ENCODE results near the gene MAPK7. TPM values are rescaled to one million over a fixed set of nuclear protein-coding genes. Genes with fewer than 3 reads are reported as not detected.

The MAPK7 gene
- polyA plus RNA-seq, 2 of the 4 experiments (the other 2 are of a cell fraction), result 7.2 to 25.8 TPM

DNA sequence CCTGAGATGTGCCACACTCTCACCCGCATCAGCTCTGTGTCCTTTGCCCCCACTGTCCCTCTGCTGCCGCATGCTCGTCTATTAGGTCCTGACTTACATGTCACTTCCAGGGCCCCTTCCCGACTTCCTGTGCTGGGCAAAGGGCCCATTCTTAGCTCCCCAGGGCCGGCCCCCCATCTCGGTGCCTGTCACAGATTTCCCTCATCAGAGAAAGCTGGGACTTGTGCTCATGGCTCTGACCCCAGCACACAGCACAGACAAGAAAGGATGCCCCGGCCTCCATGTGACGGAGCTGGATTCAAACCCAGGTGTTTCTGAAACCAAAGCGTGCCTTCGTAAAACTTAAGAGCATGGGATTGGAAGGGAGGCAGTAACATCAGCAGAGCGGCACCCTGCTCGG, 5.9 kb upstream of the MAPK7 start (continued):
- TF ChIP-seq, protein P1, sequence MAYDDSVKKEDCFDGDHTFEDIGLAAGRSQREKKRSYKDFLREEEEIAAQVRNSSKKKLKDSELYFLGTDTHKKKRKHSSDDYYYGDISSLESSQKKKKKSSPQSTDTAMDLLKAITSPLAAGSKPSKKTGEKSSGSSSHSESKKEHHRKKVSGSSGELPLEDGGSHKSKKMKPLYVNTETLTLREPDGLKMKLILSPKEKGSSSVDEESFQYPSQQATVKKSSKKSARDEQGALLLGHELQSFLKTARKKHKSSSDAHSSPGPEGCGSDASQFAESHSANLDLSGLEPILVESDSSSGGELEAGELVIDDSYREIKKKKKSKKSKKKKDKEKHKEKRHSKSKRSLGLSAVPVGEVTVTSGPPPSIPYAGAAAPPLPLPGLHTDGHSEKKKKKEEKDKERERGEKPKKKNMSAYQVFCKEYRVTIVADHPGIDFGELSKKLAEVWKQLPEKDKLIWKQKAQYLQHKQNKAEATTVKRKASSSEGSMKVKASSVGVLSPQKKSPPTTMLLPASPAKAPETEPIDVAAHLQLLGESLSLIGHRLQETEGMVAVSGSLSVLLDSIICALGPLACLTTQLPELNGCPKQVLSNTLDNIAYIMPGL (CRISPR knock-in tag; IDR thresholded peaks at IDR 0.05; ENCODE audit: borderline replicate concordance), result no peak

DNA sequence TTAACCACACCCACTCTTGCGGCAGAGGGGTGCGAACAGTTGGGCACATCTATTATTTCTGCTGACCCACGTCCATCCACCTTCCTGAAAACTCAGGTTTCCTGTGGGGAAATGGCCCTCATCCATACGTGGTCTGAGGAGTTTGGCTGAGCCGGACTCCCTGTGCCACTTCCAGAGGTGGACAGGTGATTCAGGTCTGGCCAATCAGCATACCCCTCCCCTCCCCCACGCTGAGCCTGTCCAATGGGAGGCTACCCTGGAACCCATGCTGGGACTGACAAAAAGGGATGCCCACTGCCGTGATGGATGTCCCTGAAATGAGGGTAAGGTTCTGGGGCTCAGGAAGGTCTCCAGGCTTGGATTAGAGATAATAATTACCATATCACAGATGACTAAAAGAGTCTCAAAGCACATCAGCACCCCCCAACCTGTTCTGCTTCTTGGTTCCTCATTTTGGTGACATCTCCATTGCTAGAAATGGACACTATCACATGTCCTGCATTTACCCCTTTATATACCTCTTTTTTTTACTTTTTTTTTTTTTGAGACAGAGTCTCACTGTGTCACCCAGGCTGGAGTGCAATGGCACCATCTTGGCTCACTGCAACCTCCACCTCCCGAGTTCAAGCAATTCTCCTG, 5.3 kb upstream of the MAPK7 start:
- H3K4me2 ChIP-seq, result no peak overlapping the region
- H3K4me3 ChIP-seq, result no peak overlapping the region
- FAIRE-seq (no peak), ATAC-seq (no peak), DNase-seq (ENCODE audit: low read depth in 1 of 2, low spot score in 1 of 2) (no peak)
- ChIA-PET POLR2A (no interaction called here), CTCF (interaction anchor here (1.1 to 12.3 kb wide), 3 partner anchors 9 to 74 kb away, joined by 5 to 148 read pairs (median 20); partner anchors contain the start of gene B9D1)
- 82% methylated on average over 8 of the region's 8 CpGs for WGBS (ENCODE audit: missing lambda C conversion rate)
- H3K4me1 ChIP-seq, result peaks cover 22% of the 10 kb centered on the region
- H3K27ac ChIP-seq, result no peak overlapping the region
- no peaks in the 10 kb centered on the region for H3K9me3 ChIP-seq
- TF ChIP-seq CBX8 (IDR thresholded peaks at IDR 0.05), result no peak
- no peak for TF ChIP-seq CBX2 (IDR thresholded peaks at IDR 0.05; ENCODE audit: borderline replicate concordance, low read depth)
- TF ChIP-seq EP300 (IDR thresholded peaks at IDR 0.05), result no peak
- TF ChIP-seq HDAC2 (IDR thresholded peaks at IDR 0.05), result no peak
- no peak for TF ChIP-seq FOSB (CRISPR knock-in tag; IDR thresholded peaks at IDR 0.05)
- no peak for TF ChIP-seq TP53 (CRISPR knock-in tag; IDR thresholded peaks at IDR 0.05)
- TF ChIP-seq RCOR1 (IDR thresholded peaks at IDR 0.05; ENCODE audit: low read depth, low read length), result no peak
- TF ChIP-seq MAFK (IDR thresholded peaks at IDR 0.05; ENCODE audit: partially characterized antibody), result no peak
- no peak for TF ChIP-seq EHMT2 (IDR thresholded peaks at IDR 0.05; ENCODE audit: low read depth)
- no peak for TF ChIP-seq FOXS1 (CRISPR knock-in tag; IDR thresholded peaks at IDR 0.05)
- TF ChIP-seq ESRRA (IDR thresholded peaks at IDR 0.05; ENCODE audit: borderline replicate concordance, low read length), result no peak

DNA sequence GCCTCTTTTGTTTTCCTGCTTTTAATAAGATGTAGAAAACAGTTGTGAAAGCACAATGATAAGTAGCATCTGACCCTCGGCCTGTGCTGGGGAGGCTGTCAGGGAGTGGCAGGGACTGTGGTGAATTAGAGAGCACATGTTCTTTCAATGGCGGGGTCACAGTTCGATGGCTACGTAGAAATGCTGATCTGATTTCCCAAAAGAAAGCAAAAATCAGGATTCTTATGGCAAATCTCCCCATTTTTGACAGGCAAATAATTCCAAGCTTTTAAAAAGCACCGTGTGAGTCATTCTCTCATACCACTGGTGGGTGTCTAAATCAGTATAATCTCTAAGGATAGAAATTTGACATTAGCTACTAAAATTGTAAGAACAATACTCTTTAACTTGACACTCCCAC, 4.2 kb upstream of the MAPK7 start:
- peak; percentile 23 for FAIRE-seq
- Histone ChIP-seq H3K4me2 (no peak overlapping the region), H3K27ac (no peak overlapping the region), H3K4me1 (peaks cover 12% of the 10 kb centered on the region), H3K4me3 (no peak overlapping the region), H3K9me3 (no peaks in the 10 kb centered on the region)
- TF ChIP-seq, protein P2, sequence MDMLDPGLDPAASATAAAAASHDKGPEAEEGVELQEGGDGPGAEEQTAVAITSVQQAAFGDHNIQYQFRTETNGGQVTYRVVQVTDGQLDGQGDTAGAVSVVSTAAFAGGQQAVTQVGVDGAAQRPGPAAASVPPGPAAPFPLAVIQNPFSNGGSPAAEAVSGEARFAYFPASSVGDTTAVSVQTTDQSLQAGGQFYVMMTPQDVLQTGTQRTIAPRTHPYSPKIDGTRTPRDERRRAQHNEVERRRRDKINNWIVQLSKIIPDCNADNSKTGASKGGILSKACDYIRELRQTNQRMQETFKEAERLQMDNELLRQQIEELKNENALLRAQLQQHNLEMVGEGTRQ (IDR thresholded peaks at IDR 0.05), result no peak
- no peak for TF ChIP-seq EP300 (IDR thresholded peaks at IDR 0.05)
- TF ChIP-seq, protein P3, sequence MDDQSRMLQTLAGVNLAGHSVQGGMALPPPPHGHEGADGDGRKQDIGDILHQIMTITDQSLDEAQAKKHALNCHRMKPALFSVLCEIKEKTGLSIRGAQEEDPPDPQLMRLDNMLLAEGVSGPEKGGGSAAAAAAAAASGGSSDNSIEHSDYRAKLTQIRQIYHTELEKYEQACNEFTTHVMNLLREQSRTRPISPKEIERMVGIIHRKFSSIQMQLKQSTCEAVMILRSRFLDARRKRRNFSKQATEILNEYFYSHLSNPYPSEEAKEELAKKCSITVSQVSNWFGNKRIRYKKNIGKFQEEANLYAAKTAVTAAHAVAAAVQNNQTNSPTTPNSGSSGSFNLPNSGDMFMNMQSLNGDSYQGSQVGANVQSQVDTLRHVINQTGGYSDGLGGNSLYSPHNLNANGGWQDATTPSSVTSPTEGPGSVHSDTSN (IDR thresholded peaks at IDR 0.05), result no peak
- WGBS (ENCODE audit: missing lambda C conversion rate), result 90% methylated on average over 5 of the region's 5 CpGs
- ChIA-PET POLR2A (no interaction called here), CTCF (interaction anchor here (0.8 to 12.3 kb wide), 4 partner anchors 10 to 393 kb away, joined by 3 to 148 read pairs (median 12); partner anchors contain the start of gene B9D1)
- no peak for ATAC-seq
- DNase-seq (ENCODE audit: low read depth in 1 of 2, low spot score in 1 of 2), result no peak

DNA sequence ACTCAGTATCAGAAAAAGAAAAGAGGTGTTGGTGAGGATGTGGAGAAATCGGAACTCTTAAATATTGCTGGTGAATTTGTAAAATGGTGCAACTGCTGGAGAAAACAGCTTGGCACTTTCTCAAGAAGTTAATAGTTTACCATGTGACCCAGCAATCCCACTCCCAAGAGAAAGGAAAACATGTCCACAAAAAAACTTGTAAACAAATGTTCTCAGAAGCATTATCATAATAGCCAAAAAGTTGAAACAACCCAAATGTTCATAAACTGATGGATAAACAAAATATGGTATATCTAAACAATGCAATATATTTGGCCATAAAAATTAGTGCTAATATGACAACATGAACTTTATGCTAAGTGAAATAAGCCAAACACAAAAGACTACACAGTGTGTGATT, 2.6 kb upstream of the MAPK7 start:
- CTCF ChIA-PET, result interaction anchor here (1.1 to 12.3 kb wide), 3 partner anchors 10 to 71 kb away, joined by 3 to 148 read pairs (median 20); partner anchors contain the start of gene B9D1
- DNase-seq (ENCODE audit: low read depth in 1 of 2, low spot score in 1 of 2), result no peak
- POLR2A ChIA-PET, result no interaction called here
- Histone ChIP-seq H3K4me3 (no peak overlapping the region), H3K9me3 (no peaks in the 10 kb centered on the region), H3K27ac (no peak overlapping the region), H3K4me1 (peaks cover 16% of the 10 kb centered on the region), H3K4me2 (no peak overlapping the region)
- ATAC-seq, result no peak
- FAIRE-seq, result peak; percentile 39
- WGBS (ENCODE audit: missing lambda C conversion rate), result 90% methylated on average over 1 of the region's 1 CpG
- no peak for TF ChIP-seq NR3C1 (IDR thresholded peaks at IDR 0.05)
- TF ChIP-seq, protein P4, sequence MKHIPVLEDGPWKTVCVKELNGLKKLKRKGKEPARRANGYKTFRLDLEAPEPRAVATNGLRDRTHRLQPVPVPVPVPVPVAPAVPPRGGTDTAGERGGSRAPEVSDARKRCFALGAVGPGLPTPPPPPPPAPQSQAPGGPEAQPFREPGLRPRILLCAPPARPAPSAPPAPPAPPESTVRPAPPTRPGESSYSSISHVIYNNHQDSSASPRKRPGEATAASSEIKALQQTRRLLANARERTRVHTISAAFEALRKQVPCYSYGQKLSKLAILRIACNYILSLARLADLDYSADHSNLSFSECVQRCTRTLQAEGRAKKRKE (CRISPR knock-in tag; IDR thresholded peaks at IDR 0.05; ENCODE audit: low read depth), result no peak
- TF ChIP-seq, protein P3 (IDR thresholded peaks at IDR 0.05), result no peak
- TF ChIP-seq ZC3H11A (IDR thresholded peaks at IDR 0.05), result no peak
- no peak for TF ChIP-seq MYC (IDR thresholded peaks at IDR 0.05; ENCODE audit: borderline replicate concordance, low read length)
- TF ChIP-seq, protein P2 (IDR thresholded peaks at IDR 0.05), result no peak
- TF ChIP-seq RFX5 (IDR thresholded peaks at IDR 0.05), result no peak
- TF ChIP-seq, protein P5, sequence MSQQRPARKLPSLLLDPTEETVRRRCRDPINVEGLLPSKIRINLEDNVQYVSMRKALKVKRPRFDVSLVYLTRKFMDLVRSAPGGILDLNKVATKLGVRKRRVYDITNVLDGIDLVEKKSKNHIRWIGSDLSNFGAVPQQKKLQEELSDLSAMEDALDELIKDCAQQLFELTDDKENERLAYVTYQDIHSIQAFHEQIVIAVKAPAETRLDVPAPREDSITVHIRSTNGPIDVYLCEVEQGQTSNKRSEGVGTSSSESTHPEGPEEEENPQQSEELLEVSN (IDR thresholded peaks at IDR 0.05; ENCODE audit: borderline replicate concordance, low read depth), result no peak
- no peak for TF ChIP-seq MAFK (IDR thresholded peaks at IDR 0.05; ENCODE audit: partially characterized antibody)
- TF ChIP-seq ZNF302 (CRISPR knock-in tag; IDR thresholded peaks at IDR 0.05), result no peak
- no peak for TF ChIP-seq RNF2 (IDR thresholded peaks at IDR 0.05; ENCODE audit: borderline replicate concordance, low read depth)
- TF ChIP-seq CEBPB (IDR thresholded peaks at IDR 0.05), result no peak
- no peak for TF ChIP-seq JUN (IDR thresholded peaks at IDR 0.05)
